Body of pancreas (tissue), 4 donors: Measurements from ENCODE around the gene EDEM2.

Experiments
- POLR2A ChIP-seq, 3 donors: fragments of 450-650 bp; IDR thresholded peaks; one replicate each; pipeline ENCODE4 v1.6.1; 2016; ENCODE audit warnings: antibody characterized with exemption in 3 of 3, mild to moderate bottlenecking in 2 of 3
- TF ChIP-seq, protein P1 (sequence below), 7 experiments: fragments of 450-650 bp in 4 of 7; fragments of 200-600 bp in 3 of 7; sonication (generic) in 3 of 7; IDR thresholded peaks; one replicate each; pipeline ENCODE4 v1.5.1; 2016 to 2019; ENCODE audit warnings: antibody characterized with exemption in 7 of 7

DNA sequence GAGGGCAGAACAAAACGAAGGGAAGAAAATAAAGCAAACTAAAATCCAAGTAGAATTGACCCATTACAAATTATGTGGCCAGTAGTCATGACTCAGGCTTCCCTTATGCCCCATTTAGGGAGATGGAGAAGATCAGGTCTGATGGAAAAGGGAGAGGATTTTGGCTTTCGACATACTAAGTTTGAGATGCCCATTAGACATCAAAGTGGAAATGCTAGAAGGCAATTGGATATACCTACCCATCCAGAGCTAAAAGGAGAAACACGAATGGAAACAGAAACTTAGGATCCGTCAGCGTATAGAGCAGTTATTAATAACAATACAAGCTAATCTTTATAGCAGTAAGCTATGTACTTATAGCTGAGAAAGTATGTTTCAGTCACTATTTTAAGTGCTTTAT lies 59.3 kb downstream of the EDEM2 start:
- no peak for TF ChIP-seq POLR2A (IDR thresholded peaks at IDR 0.05)
- TF ChIP-seq, protein P1, sequence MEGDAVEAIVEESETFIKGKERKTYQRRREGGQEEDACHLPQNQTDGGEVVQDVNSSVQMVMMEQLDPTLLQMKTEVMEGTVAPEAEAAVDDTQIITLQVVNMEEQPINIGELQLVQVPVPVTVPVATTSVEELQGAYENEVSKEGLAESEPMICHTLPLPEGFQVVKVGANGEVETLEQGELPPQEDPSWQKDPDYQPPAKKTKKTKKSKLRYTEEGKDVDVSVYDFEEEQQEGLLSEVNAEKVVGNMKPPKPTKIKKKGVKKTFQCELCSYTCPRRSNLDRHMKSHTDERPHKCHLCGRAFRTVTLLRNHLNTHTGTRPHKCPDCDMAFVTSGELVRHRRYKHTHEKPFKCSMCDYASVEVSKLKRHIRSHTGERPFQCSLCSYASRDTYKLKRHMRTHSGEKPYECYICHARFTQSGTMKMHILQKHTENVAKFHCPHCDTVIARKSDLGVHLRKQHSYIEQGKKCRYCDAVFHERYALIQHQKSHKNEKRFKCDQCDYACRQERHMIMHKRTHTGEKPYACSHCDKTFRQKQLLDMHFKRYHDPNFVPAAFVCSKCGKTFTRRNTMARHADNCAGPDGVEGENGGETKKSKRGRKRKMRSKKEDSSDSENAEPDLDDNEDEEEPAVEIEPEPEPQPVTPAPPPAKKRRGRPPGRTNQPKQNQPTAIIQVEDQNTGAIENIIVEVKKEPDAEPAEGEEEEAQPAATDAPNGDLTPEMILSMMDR (IDR thresholded peaks at IDR 0.05), result no peak
